ENCODE measurements around the gene C1QB. TPM values are rescaled to one million over a fixed set of nuclear protein-coding genes. Genes with fewer than 3 reads are reported as not detected.

The C1QB gene
- total and polyA plus RNA-seq, 9 of the 15 experiments (the other 6 are each of a cell fraction or from before 2014, with no cell fraction given) = 0.55 TPM; not detected in 8

DNA sequence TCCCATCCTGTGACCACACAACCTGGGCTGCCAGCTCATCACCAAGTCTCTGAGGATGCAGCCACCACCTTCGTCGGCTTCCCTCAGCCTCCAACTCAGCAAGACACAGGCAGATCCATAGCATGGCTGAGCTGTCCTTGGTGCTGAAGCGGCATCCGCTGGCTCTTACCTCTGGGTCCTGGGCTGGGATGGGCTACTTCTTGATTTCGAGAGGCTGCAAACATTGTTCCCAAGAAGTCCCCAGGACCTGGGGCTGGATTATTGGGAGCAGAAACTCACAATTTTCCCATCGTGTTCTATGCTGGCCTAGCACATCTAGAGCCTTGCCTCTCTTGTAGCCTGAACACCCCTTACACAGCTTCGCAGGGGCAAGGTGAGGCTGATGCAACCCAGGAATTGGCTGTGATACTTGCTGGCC is 41.5 kb upstream of the C1QB start (continued):
- no peak for TF ChIP-seq ZNF76 (CRISPR knock-in tag; IDR thresholded peaks at IDR 0.05; ENCODE audit: borderline replicate concordance)
- TF ChIP-seq ZNF277 (CRISPR knock-in tag; IDR thresholded peaks at IDR 0.05; ENCODE audit: borderline replicate concordance) = no peak
- peak; percentile 28; the same call in 1 of the 2 replicates for TF ChIP-seq MAX (CRISPR knock-in tag; IDR thresholded peaks at IDR 0.05)
- TF ChIP-seq CHCHD3 (CRISPR knock-in tag; IDR thresholded peaks at IDR 0.05) = no peak
- TF ChIP-seq MTA1 (IDR thresholded peaks at IDR 0.05; ENCODE audit: borderline replicate concordance) = no peak
- no peak for TF ChIP-seq ZNF79 (CRISPR knock-in tag; IDR thresholded peaks at IDR 0.05; ENCODE audit: low read depth)
- no peak for TF ChIP-seq PML (IDR thresholded peaks at IDR 0.05; ENCODE audit: low read length)
- TF ChIP-seq YY1 (IDR thresholded peaks at IDR 0.05; ENCODE audit: borderline replicate concordance in 1 of 3, control insufficient read depth in 1 of 3, extremely low read depth in 1 of 3, insufficient read depth in 3 of 3, insufficient read length in 1 of 3, insufficient replicate concordance in 2 of 3, low read depth in 1 of 3, low read length in 2 of 3) = peak in 1 of 3 experiments; percentile 47
- TF ChIP-seq SIX5 (IDR thresholded peaks at IDR 0.05; ENCODE audit: borderline replicate concordance in 1 of 2, insufficient read depth in 1 of 2, low read depth in 1 of 2, low read length in 2 of 2) = no peak
- TF ChIP-seq TARDBP (IDR thresholded peaks at IDR 0.05) = no peak
- no peak for TF ChIP-seq ZNF3 (CRISPR knock-in tag; IDR thresholded peaks at IDR 0.05)
- TF ChIP-seq, protein P1, sequence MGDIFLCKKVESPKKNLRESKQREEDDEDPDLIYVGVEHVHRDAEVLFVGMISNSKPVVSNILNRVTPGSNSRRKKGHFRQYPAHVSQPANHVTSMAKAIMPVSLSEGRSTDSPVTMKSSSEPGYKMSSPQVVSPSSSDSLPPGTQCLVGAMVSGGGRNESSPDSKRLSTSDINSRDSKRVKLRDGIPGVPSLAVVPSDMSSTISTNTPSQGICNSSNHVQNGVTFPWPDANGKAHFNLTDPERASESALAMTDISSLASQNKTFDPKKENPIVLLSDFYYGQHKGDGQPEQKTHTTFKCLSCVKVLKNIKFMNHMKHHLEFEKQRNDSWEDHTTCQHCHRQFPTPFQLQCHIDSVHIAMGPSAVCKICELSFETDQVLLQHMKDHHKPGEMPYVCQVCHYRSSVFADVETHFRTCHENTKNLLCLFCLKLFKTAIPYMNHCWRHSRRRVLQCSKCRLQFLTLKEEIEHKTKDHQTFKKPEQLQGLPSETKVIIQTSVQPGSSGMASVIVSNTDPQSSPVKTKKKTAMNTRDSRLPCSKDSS (IDR thresholded peaks at IDR 0.05; ENCODE audit: low read depth, partially characterized antibody) = no peak
- TF ChIP-seq E2F3 (CRISPR knock-in tag; IDR thresholded peaks at IDR 0.05) = peak; percentile 38; the same call in 1 of the 2 replicates
- no peak for TF ChIP-seq EP400 (IDR thresholded peaks at IDR 0.05)
- no peak for TF ChIP-seq SP1 (CRISPR knock-in tag; IDR thresholded peaks at IDR 0.05)
- TF ChIP-seq ZBTB1 (CRISPR knock-in tag; IDR thresholded peaks at IDR 0.05; ENCODE audit: borderline replicate concordance, low read depth) = 0 out of 2 replicates have a peak, but pooled peaks have one; percentile 58

Data from K562 (cell line).